Immature natural killer cell (primary cell): Measurements from ENCODE around the gene EMX2. TPM values are rescaled to one million over a fixed set of nuclear protein-coding genes. Genes with fewer than 3 reads are reported as not detected.

Experiments
- DNase-seq, 3 donors: peaks; one replicate each; pipeline ENCODE4 v3.0.0; 2022; ENCODE audit warnings: mixed read lengths in 1 of 3
- H3K27ac Mint-ChIP-seq, 6 donors: one replicate each; pipeline ENCODE4 v1.8.0; 2020; ENCODE audit warnings: mixed read lengths in 6 of 6, mild to moderate bottlenecking in 5 of 6, inconsistent platforms in 4 of 6, moderate library complexity in 3 of 6
- H3K27me3 Mint-ChIP-seq, 3 donors: one replicate each; pipeline ENCODE4 v1.8.0; 2020 to 2021; ENCODE audit warnings: low read depth in 3 of 3, mild to moderate bottlenecking in 3 of 3, mixed read lengths in 3 of 3, moderate library complexity in 3 of 3, inconsistent platforms in 1 of 3
- H3K36me3 Mint-ChIP-seq, 3 donors: one replicate each; pipeline ENCODE4 v1.8.0; 2020; ENCODE audit warnings: mixed read lengths in 3 of 3, inconsistent platforms in 2 of 3, mild to moderate bottlenecking in 2 of 3
- H3K4me1 Mint-ChIP-seq, 2 donors: one replicate each; pipeline ENCODE4 v1.8.0; 2020; ENCODE audit warnings: inconsistent platforms in 2 of 2, mild to moderate bottlenecking in 2 of 2, mixed read lengths in 2 of 2, moderate library complexity in 1 of 2
- H3K4me3 Mint-ChIP-seq, 5 donors: one replicate each; pipeline ENCODE4 v1.8.0; 2020; ENCODE audit warnings: mild to moderate bottlenecking in 5 of 5, mixed read lengths in 5 of 5, inconsistent platforms in 3 of 5, moderate library complexity in 3 of 5
- H3K9me3 Mint-ChIP-seq, 6 donors: one replicate each; pipeline ENCODE4 v1.8.0; 2020; ENCODE audit warnings: mild to moderate bottlenecking in 6 of 6, mixed read lengths in 6 of 6, inconsistent platforms in 4 of 6, moderate library complexity in 3 of 6
- polyA plus RNA-seq, 3 donors: library from polyadenylated mRNA; unstranded; fragments of 300-500 nt; fragmentation: Illumina TruSeq; gene quantifications; one replicate each; pipeline ENCODE4 v1.2.3, GENCODE V29; 2021

Gene EMX2
- polyA plus RNA-seq, 3 donors from 2014 or later, result not detected

DNA sequence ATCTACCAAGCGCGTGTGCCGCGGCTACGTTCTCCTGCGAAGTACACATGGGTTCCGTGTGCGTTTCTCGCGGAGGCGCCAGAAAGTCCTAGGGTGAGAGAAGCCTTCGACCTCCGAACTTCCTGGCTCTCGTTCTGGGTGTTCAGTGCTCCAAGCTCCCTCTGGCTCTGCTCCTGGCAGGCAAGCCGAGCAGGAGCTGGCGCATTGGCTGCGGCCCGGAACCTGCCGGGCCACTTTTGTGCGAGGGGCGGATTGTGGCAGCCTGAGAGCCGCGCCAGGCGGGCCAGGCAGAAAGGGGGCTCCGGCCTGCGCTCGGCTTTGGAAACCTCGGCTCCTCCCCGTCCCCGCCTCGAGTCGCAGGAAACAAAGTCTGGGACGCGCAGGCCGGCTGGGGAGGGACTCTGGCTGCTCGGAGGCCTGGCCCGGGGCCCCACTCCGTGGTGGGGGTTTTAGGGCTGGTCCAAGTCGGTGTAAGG, 9.6 kb downstream of the EMX2 start:
- peaks cover 17 to 18% of the 10 kb centered on the region in 2 donors for H3K4me1 Mint-ChIP-seq
- peaks cover 0 to 6% (median under 1%) of the 10 kb centered on the region in 6 donors for H3K9me3 Mint-ChIP-seq
- peaks cover 30 to 64% (median 32%) of the 10 kb centered on the region in 3 donors for H3K27me3 Mint-ChIP-seq
- H3K36me3 Mint-ChIP-seq, result no peaks in the 10 kb centered on the region
- H3K4me3 Mint-ChIP-seq, result peak overlapping the region in 2 of 5 donors; percentile 44 to 68
- no peak overlapping the region for H3K27ac Mint-ChIP-seq
- DNase-seq, result no peak

DNA sequence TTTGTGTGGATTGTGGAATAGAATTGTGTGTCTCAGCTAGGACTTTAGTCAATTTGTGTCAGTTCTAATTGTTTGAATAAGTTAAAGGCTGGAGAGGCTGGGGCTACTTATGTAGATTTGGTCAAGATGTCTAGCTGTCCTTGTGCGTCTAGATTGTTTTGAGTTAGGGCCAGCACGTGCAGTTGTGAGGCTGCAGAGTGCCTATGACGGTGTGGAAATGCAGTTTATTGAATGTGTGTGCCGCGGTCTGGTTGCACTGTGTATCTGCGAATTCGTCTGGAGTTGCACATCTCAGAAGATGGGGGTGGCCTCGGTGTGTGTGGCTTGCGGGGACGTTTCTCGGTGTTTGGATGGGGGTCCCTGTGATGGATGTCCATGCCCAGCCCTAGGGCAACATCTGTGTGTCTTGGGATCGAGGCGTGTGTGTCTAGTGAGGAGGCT, 10.2 kb downstream of the EMX2 start:
- H3K27me3 Mint-ChIP-seq, result peaks cover 28 to 59% (median 32%) of the 10 kb centered on the region in 3 donors
- no peak overlapping the region for H3K27ac Mint-ChIP-seq
- H3K4me3 Mint-ChIP-seq, result peak overlapping the region in 4 of 5 donors; percentile 21 to 68 (median 43)
- peaks cover 0 to 6% (median under 1%) of the 10 kb centered on the region in 6 donors for H3K9me3 Mint-ChIP-seq
- no peaks in the 10 kb centered on the region for H3K36me3 Mint-ChIP-seq
- no peak for DNase-seq
- H3K4me1 Mint-ChIP-seq, result peaks cover 15 to 18% of the 10 kb centered on the region in 2 donors

DNA sequence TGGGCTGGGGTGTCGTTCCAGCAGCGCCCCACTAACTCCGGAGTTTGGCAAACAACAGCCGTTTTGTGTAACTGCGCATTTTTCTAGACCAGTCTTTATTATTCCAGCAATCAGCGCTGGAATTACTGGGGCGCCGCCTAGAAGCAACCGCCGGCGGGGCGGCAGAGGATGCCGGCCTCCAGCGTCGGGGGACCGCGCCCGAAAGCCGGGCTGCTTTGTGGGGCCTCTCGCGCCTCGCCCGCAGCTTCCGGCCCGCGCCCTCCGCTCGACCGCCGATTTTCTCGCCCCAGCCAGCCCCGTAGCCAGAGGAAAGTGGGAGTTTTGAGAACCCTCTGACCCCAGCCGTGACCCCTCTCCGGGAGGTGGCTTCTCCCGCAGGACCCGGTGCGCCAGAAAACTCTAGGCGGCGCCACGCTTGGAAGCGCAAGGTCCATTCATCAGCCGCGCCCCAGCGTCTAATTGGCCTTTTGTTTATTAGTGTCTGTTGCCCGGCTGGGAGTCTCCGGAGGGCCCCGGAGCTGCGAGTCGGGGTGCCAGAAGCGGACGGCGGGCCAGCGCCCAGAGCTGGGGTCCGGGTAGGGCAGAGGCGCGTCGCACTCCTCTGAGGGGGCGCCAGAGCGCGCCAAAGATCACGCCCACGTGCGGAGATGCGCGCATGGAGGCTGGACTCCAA, 10.7 kb downstream of the EMX2 start:
- no peak overlapping the region for H3K27ac Mint-ChIP-seq
- H3K27me3 Mint-ChIP-seq, result peaks cover 22 to 54% (median 30%) of the 10 kb centered on the region in 3 donors
- H3K4me1 Mint-ChIP-seq, result peaks cover 15 to 18% of the 10 kb centered on the region in 2 donors
- no peaks in the 10 kb centered on the region for H3K36me3 Mint-ChIP-seq
- peak overlapping the region in 3 of 5 donors; percentile 21 to 68 (median 44) for H3K4me3 Mint-ChIP-seq
- H3K9me3 Mint-ChIP-seq, result peaks cover 0 to 5% (median 0%) of the 10 kb centered on the region in 6 donors
- no peak for DNase-seq

DNA sequence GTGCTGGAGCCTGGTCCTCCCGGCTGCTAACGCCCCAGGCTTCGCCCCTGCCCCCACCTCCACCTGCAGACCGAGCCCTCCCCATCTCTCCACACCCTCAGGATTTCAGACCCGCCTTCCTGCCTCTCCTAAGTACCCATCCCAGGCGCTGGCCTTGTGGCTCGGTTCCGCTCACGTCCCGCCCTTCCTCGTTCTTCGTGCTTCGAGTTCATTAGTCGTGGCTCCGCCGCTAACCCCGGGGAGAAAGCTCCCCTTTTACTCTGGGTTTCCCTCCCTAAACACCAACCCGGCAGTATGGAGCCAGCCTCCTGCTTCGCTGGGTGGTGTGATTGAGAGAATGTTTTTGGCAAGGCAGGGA, 11.2 kb downstream of the EMX2 start:
- no peak for DNase-seq
- Mint-ChIP-seq H3K9me3 (peaks cover 0 to 3% (median 0%) of the 10 kb centered on the region in 6 donors), H3K27ac (no peak overlapping the region), H3K4me3 (peak overlapping the region in 3 of 5 donors; percentile 23 to 46 (median 33)), H3K4me1 (peaks cover 15 to 18% of the 10 kb centered on the region in 2 donors), H3K36me3 (no peaks in the 10 kb centered on the region), H3K27me3 (peaks cover 20 to 50% (median 30%) of the 10 kb centered on the region in 3 donors)

DNA sequence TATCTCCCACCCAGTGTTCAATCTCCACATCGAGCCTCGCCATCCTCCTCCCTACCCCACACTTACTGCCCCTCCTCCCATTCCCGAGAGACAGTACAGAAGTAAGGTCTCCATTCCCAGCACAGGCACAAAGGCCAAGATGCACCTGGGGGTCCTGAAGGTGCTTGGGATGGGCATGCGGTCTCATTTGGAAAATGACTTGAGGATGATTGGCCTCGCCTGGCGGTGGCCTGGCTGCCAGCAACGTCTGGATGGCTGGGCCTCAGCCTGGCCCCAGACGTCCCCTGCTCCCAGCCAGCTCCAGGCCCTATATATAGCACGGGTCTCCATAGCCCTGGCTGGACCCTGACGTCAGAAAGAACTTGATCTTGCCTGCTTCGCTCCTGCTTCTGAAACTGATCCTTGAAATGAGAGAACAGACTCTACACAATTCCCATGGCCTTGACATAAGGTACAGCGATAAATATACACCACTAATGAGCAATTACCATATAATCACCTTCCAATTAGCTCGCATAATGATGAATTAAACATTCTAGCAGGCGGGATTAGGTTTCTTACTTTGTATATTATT, 11.8 kb downstream of the EMX2 start:
- DNase-seq, result no peak
- H3K36me3 Mint-ChIP-seq, result no peaks in the 10 kb centered on the region
- no peak overlapping the region for H3K27ac Mint-ChIP-seq
- peak overlapping the region in 3 of 5 donors; percentile 23 to 46 (median 33) for H3K4me3 Mint-ChIP-seq
- peaks cover 0 to 3% (median 0%) of the 10 kb centered on the region in 6 donors for H3K9me3 Mint-ChIP-seq
- H3K4me1 Mint-ChIP-seq, result peaks cover 15 to 18% of the 10 kb centered on the region in 2 donors
- peaks cover 19 to 46% (median 30%) of the 10 kb centered on the region in 3 donors for H3K27me3 Mint-ChIP-seq

DNA sequence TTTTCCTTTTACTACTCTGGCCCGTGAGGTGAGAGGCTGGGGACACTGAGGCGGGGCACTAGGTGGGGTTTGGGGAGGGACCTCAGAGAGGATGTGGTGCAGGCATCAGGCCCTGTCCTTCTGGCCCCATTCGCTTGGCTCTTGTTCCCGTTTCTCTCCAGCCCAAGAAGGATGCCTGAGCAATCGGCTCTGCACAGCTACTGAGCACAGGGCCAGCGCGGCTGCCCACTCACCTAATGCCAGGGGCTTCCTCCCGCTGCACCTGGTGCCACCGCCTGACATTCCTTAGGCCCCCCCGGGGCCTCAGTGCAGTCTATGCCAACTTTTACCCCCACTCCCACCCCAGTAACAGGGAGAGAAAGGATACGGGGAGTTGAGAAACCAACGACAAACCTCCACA, 12.5 kb downstream of the EMX2 start:
- no peak for DNase-seq
- peaks cover 15 to 18% of the 10 kb centered on the region in 2 donors for H3K4me1 Mint-ChIP-seq
- no peak overlapping the region for H3K27ac Mint-ChIP-seq
- H3K4me3 Mint-ChIP-seq, result no peak overlapping the region
- H3K9me3 Mint-ChIP-seq, result peaks cover 0 to 3% (median 0%) of the 10 kb centered on the region in 6 donors
- H3K36me3 Mint-ChIP-seq, result no peaks in the 10 kb centered on the region
- H3K27me3 Mint-ChIP-seq, result peaks cover 17 to 42% (median 27%) of the 10 kb centered on the region in 3 donors

DNA sequence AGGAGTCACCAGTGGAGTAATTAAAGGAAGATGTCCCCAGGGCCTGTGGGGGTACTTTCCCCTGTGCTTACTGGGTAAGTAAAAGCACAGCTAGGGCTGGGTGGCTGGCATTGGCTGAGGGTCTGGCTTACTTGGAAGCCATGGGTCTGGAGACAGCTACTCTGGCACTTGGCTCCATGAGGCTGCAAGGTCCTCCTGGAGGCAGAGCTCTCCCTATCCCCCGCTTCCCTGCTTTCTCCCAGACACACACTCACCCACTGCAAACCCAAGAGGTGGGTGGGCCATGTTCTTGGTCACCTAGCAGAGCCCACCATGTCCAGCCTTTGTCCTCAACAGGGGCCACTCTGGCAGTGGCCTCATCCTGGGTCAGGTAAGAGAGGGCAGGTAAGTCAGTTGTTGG, 13.3 kb downstream of the EMX2 start:
- Mint-ChIP-seq H3K27me3 (peaks cover 15 to 35% (median 23%) of the 10 kb centered on the region in 3 donors), H3K4me1 (peaks cover 15 to 18% of the 10 kb centered on the region in 2 donors), H3K4me3 (no peak overlapping the region), H3K27ac (no peak overlapping the region), H3K9me3 (peaks cover 0 to 3% (median 0%) of the 10 kb centered on the region in 6 donors), H3K36me3 (no peaks in the 10 kb centered on the region)
- DNase-seq, result no peak

DNA sequence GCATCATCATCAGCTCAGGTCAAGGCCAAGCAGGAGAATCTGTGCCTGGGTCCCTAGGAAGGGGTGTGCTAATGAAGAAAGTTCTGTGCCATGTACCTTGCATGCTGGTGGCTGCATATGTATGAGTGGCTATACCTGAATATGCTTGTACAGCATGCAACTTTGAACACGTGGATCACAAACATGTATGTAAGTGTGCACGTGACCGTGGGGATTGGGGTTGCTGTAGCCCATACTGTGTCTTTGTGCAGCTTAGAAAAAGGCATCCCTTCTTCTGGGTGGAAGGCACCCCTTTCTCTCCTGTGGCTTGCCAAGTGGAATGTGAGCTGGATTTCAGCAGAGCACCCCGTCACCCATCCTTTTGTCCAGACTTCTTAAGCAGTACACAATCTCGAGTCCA, 13.8 kb downstream of the EMX2 start:
- Mint-ChIP-seq H3K27ac (no peak overlapping the region), H3K27me3 (peaks cover 11 to 30% (median 18%) of the 10 kb centered on the region in 3 donors), H3K36me3 (no peaks in the 10 kb centered on the region), H3K9me3 (peaks cover 0 to 3% (median 0%) of the 10 kb centered on the region in 6 donors), H3K4me3 (no peak overlapping the region), H3K4me1 (peaks cover 15 to 18% of the 10 kb centered on the region in 2 donors)
- DNase-seq, result no peak

DNA sequence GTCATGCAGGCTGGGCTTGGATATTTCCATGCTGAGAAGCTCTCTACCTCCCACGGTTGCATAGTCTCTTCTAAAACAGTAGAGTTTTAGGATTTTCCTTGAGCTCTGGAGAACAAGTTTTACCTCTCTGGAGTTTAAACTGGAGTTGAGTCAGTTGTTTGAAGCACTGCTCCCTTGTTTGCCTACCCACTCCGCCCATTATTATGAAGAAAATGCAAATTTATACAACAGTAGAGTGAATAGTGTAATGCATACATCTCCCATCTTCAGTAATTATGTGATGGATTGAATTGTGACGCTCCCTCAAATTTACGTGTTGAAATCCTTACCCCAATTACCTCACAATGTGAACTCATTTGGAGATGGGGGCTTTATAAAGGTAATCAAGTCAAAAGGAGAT, 17.2 kb downstream of the EMX2 start:
- Mint-ChIP-seq H3K4me3 (no peak overlapping the region), H3K4me1 (peaks cover 0 to under 1% of the 10 kb centered on the region in 2 donors), H3K27me3 (peaks cover 0 to 12% (median 3%) of the 10 kb centered on the region in 3 donors), H3K36me3 (no peaks in the 10 kb centered on the region), H3K9me3 (no peaks in the 10 kb centered on the region), H3K27ac (no peak overlapping the region)
- no peak for DNase-seq

DNA sequence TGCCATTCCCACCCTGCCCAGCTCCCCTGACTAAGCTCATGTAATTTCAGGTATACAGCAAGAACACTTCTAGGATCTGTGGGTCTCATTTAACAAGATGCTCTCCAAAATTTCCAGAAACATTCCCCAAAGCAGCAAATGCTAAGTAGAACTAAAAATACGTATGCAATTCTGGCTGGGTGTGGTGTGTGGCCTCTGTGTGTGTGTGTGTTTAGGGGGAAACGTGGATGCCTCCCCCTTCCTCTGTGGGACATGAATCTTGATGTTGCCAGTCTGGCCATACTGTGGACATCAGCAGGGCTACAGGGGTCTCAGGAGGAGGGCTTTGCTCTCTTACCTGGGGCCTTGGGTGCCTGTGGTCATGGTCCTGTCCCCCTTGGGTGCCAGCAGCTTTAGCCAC, 18.4 kb downstream of the EMX2 start:
- H3K27me3 Mint-ChIP-seq, result peaks cover 0 to 8% (median 3%) of the 10 kb centered on the region in 3 donors
- H3K27ac Mint-ChIP-seq, result no peak overlapping the region
- H3K36me3 Mint-ChIP-seq, result no peaks in the 10 kb centered on the region
- H3K4me3 Mint-ChIP-seq, result no peak overlapping the region
- DNase-seq, result no peak
- no peaks in the 10 kb centered on the region for H3K9me3 Mint-ChIP-seq
- no peaks in the 10 kb centered on the region for H3K4me1 Mint-ChIP-seq

DNA sequence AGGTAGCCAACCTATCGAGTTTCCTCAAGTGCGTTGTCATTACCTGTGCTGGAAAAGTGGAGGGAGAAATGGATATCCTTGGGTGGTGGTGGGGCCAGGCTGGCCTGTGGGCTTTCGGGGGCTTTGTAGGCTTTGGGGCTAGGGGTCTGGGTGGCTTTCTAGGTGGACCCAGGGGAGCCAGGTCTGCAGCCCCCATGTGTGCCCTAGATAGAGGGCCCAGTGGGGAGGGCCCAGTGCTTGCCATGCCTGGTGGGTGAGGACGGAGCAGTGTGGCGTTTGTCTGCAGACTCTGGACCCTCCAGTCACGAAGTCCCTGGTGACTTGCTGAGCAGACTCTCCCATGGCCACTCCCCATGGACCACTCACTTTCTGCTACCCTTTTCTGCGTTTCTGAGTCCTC, 19.7 kb downstream of the EMX2 start:
- Mint-ChIP-seq H3K4me1 (no peaks in the 10 kb centered on the region), H3K27me3 (peaks cover 0 to 2% (median 0%) of the 10 kb centered on the region in 3 donors), H3K4me3 (no peak overlapping the region), H3K9me3 (no peaks in the 10 kb centered on the region), H3K27ac (no peak overlapping the region), H3K36me3 (no peaks in the 10 kb centered on the region)
- DNase-seq, result no peak

DNA sequence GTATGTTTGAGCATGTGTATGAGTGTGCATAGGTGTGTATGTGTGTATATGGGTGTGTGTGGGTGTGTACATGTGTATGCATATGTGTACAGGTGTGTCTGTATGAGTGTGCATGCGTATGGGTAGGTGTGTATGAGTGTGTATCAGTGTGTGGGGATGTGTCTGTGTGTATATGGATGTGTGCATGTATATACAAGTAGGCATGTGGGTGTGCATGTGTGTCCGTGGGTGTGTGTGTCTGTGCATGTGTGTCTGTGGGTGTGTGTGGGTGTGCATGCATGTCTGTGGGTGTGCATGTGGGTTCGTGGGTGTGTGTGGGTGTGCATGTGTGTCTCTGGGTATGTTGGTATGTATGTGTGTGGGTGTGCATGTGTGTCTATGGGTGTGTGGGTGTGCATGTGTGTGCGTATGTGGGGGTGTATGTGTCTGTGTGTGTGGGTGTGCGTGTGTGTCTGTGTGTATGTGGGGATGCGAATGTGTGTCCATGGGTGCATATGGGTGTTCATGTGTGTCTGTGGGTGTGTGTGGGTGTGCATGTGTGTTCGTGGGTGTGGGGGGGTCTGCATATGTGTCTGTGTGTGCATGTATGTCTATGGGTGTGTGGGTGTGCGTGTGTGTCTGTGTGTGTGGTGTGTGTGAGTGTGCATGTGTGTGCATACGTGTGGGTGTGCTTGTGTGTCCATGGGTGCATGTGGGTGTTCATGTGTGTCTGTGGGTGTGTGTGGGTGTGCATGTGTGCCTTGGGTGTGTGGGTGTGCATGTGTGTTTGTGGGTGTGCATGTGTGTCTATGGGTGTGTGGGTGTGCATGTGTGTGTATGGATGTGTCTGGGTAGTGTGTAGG, 20.6 kb downstream of the EMX2 start:
- no peak overlapping the region for H3K27ac Mint-ChIP-seq
- no peak for DNase-seq
- no peaks in the 10 kb centered on the region for H3K4me1 Mint-ChIP-seq
- no peaks in the 10 kb centered on the region for H3K36me3 Mint-ChIP-seq
- H3K4me3 Mint-ChIP-seq, result no peak overlapping the region
- H3K9me3 Mint-ChIP-seq, result no peaks in the 10 kb centered on the region
- peaks cover 0 to 4% (median 2%) of the 10 kb centered on the region in 3 donors for H3K27me3 Mint-ChIP-seq

DNA sequence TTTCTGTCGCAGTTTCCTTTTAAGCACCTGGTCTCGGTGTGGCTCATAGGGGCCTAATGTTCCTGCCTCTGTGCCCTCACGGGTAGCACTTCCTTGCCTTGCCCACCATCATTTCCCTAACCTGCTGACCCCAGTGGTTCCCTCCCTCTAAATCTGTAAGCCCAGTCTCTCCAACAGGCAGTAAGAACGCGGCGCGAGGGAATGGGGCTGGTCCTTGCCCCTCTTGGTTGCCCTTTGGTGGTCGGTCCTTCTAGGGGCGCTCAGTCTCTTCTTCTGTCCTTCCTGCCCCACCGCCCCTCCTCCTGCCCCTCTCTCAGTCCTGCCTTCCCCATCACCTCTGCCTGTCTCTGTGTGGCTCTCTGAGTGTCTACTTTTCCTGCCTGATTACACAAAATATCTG, 21.2 kb downstream of the EMX2 start:
- H3K4me3 Mint-ChIP-seq, result no peak overlapping the region

More for the DNA sequence above, 21.2 kb downstream of the EMX2 start:
- H3K9me3 Mint-ChIP-seq, result no peaks in the 10 kb centered on the region
- H3K27me3 Mint-ChIP-seq, result peaks cover 0 to 5% (median 4%) of the 10 kb centered on the region in 3 donors
- H3K27ac Mint-ChIP-seq, result no peak overlapping the region
- H3K4me1 Mint-ChIP-seq, result no peaks in the 10 kb centered on the region
- no peak for DNase-seq
- H3K36me3 Mint-ChIP-seq, result no peaks in the 10 kb centered on the region
